Immature natural killer cell (primary cell): ENCODE measurements around the gene CALCOCO2. TPM values are rescaled to one million over a fixed set of nuclear protein-coding genes. Genes with fewer than 3 reads are reported as not detected.
"Not testable (repeated sequence)": the region's sequence is repeated elsewhere in the genome, so short reads cannot be mapped to it uniquely, and the experiment has no call there.

Experiments used
- DNase-seq, 3 donors: peaks; one replicate each; pipeline ENCODE4 v3.0.0; 2022; ENCODE audit warnings: mixed read lengths in 1 of 3
- H3K27ac Mint-ChIP-seq, 6 donors: one replicate each; pipeline ENCODE4 v1.8.0; 2020; ENCODE audit warnings: mixed read lengths in 6 of 6, mild to moderate bottlenecking in 5 of 6, inconsistent platforms in 4 of 6, moderate library complexity in 3 of 6
- H3K27me3 Mint-ChIP-seq, 3 donors: one replicate each; pipeline ENCODE4 v1.8.0; 2020 to 2021; ENCODE audit warnings: low read depth in 3 of 3, mild to moderate bottlenecking in 3 of 3, mixed read lengths in 3 of 3, moderate library complexity in 3 of 3, inconsistent platforms in 1 of 3
- H3K36me3 Mint-ChIP-seq, 3 donors: one replicate each; pipeline ENCODE4 v1.8.0; 2020; ENCODE audit warnings: mixed read lengths in 3 of 3, inconsistent platforms in 2 of 3, mild to moderate bottlenecking in 2 of 3
- H3K4me1 Mint-ChIP-seq, 2 donors: one replicate each; pipeline ENCODE4 v1.8.0; 2020; ENCODE audit warnings: inconsistent platforms in 2 of 2, mild to moderate bottlenecking in 2 of 2, mixed read lengths in 2 of 2, moderate library complexity in 1 of 2
- H3K4me3 Mint-ChIP-seq, 5 donors: one replicate each; pipeline ENCODE4 v1.8.0; 2020; ENCODE audit warnings: mild to moderate bottlenecking in 5 of 5, mixed read lengths in 5 of 5, inconsistent platforms in 3 of 5, moderate library complexity in 3 of 5
- H3K9me3 Mint-ChIP-seq, 6 donors: one replicate each; pipeline ENCODE4 v1.8.0; 2020; ENCODE audit warnings: mild to moderate bottlenecking in 6 of 6, mixed read lengths in 6 of 6, inconsistent platforms in 4 of 6, moderate library complexity in 3 of 6
- polyA plus RNA-seq, 3 donors: library from polyadenylated mRNA; unstranded; fragments of 300-500 nt; fragmentation: Illumina TruSeq; gene quantifications; one replicate each; pipeline ENCODE4 v1.2.3, GENCODE V29; 2021

Gene CALCOCO2
- polyA plus RNA-seq, 3 donors from 2014 or later = 164 to 267 (median 199) TPM

- Mint-ChIP-seq H3K36me3 (no peaks in the 10 kb centered on the region), H3K9me3 (no peaks in the 10 kb centered on the region), H3K4me3 (no peak overlapping the region), H3K27ac (no peak overlapping the region), H3K4me1 (peaks cover 7 to 16% of the 10 kb centered on the region in 2 donors), H3K27me3 (peaks cover 6 to 11% (median 6%) of the 10 kb centered on the region in 3 donors)
- no peak for DNase-seq
Observed at GRCh38 chr17:48812001-48812400, 18.8 kb upstream of the CALCOCO2 start.

DNA sequence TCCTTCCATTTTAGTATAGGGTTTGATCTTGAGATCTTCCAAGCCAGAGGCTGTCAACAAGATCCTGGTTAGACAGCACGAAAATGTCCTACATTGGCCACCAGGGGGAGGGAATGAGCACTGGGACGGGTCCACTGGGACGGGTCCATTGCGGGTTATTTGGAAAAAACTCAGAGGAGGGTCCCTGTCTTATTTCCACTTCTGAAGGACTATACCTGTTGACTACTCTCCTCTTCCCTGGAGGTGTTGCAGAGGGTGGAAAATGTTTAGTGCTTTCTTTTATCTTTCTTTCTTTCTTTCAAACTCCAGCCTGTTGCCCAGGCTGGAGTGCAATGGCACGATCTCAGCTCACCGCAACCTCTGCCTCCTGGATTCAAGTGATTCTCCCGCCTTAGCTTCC is 16.3 kb upstream of the CALCOCO2 start:
- H3K27ac Mint-ChIP-seq = no peak overlapping the region
- DNase-seq = peak; percentile 50 to 65 (median 56)
- H3K4me3 Mint-ChIP-seq = peak overlapping the region in 1 of 5 donors; percentile 38
- H3K27me3 Mint-ChIP-seq = peaks cover 12 to 22% (median 19%) of the 10 kb centered on the region in 3 donors
- H3K4me1 Mint-ChIP-seq = peaks cover 12 to 17% of the 10 kb centered on the region in 2 donors
- H3K9me3 Mint-ChIP-seq = no peaks in the 10 kb centered on the region
- H3K36me3 Mint-ChIP-seq = no peaks in the 10 kb centered on the region

GRCh38 chr17:48815311-48815710 is 15.5 kb upstream of the CALCOCO2 start:
- peaks cover 12 to 24% (median 19%) of the 10 kb centered on the region in 3 donors for H3K27me3 Mint-ChIP-seq
- H3K9me3 Mint-ChIP-seq = no peaks in the 10 kb centered on the region
- no peak overlapping the region for H3K4me3 Mint-ChIP-seq
- no peaks in the 10 kb centered on the region for H3K36me3 Mint-ChIP-seq
- no peak for DNase-seq
- H3K27ac Mint-ChIP-seq = peak overlapping the region in 1 of 6 donors; percentile 31
- H3K4me1 Mint-ChIP-seq = peaks cover 12 to 17% of the 10 kb centered on the region in 2 donors

DNA sequence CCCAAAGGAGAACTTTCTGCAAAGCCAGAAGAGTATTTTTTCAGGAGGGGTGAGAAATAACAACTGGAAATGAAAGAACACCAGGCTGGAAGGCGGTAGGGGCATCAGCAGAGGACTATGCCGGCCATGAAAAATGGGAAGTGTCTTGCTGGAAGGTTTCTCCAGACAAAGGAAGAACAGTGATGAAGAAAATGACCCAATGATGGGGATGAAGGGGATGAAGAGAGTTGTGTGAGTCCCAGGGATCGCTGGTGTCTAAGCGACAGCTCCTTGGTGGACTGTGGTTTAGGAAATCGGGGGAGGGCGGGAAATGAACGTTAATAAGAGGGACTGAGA is 14.4 kb upstream of the CALCOCO2 start:
- Mint-ChIP-seq H3K4me3 (peak overlapping the region; percentile 57 to 86 (median 65)), H3K27ac (no peak overlapping the region), H3K4me1 (peaks cover 12 to 17% of the 10 kb centered on the region in 2 donors), H3K27me3 (peaks cover 12 to 27% (median 21%) of the 10 kb centered on the region in 3 donors), H3K36me3 (no peaks in the 10 kb centered on the region), H3K9me3 (no peaks in the 10 kb centered on the region)
- no peak for DNase-seq

DNA sequence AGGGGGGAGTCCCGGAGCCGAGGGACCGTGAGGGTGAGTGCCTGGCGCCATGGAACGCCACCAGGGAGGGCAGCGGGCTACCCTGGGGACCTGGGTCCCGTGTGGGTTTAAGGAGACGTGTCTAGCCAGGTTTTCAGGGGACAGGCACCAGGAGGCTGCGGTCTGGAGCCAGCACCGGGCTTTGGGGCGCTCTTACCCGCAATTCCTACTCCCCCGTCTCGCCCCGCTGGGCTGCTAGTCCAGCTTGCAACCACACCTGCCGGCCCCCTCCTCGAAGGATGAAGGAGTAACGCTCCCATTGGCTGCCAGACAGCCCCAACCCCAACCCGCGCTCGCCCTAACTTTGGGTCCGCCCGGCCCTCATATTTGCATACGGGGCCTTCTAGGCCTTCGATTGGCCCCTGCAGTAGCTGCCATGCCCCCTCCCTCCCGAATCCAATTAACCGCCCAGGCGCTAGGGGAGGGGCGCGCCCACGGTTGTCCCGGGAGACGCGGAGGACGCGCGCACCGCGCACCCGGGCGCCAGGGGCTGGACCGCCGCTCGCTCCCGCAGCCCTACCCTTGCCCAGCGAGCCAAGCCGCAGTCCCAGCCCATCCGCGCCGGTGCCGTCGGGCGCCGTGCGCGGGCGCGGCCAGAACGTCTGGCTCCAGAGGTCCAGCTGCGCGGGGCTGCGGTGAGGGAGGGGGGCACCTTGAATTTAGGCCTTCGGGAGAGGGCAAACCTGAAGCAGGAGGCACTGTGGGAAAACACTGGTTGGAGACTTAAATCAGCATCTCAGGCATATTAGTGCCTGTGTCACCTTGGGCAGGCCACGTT is 13.9 kb upstream of the CALCOCO2 start, which contains the start of gene TTLL6:
TSS of gene TTLL6 (minus strand) at position 456 of the 817 bp plus-strand sequence. CDS start at position 299, 157 bp downstream.
- Mint-ChIP-seq H3K4me1 (peaks cover 12 to 17% of the 10 kb centered on the region in 2 donors), H3K4me3 (peak within 1 kb of the TSS; percentile 62 to 86 (median 73)), H3K27me3 (peaks cover 12 to 27% (median 21%) of the 10 kb centered on the region in 3 donors), H3K9me3 (no peaks in the 10 kb centered on the region), H3K27ac (peak within 1 kb of the TSS in 1 of 6 donors; percentile 45), H3K36me3 (no peaks in the 10 kb centered on the region)
- DNase-seq = peak; percentile 74 to 75 (median 75)

- no peaks in the 10 kb centered on the region for H3K36me3 Mint-ChIP-seq
- peaks cover 12 to 17% of the 10 kb centered on the region in 2 donors for H3K4me1 Mint-ChIP-seq
- H3K27me3 Mint-ChIP-seq = peaks cover 15 to 27% (median 21%) of the 10 kb centered on the region in 3 donors
- H3K4me3 Mint-ChIP-seq = peak overlapping the region in 1 of 5 donors; percentile 19
- no peak for DNase-seq
- H3K9me3 Mint-ChIP-seq = no peaks in the 10 kb centered on the region
- H3K27ac Mint-ChIP-seq = no peak overlapping the region
Observed at GRCh38 chr17:48818361-48818841, 12.4 kb upstream of the CALCOCO2 start.

- Mint-ChIP-seq H3K27me3 (peaks cover 14 to 27% (median 20%) of the 10 kb centered on the region in 3 donors), H3K4me3 (no peak overlapping the region), H3K36me3 (no peaks in the 10 kb centered on the region), H3K27ac (no peak overlapping the region), H3K4me1 (peaks cover 12 to 17% of the 10 kb centered on the region in 2 donors), H3K9me3 (no peaks in the 10 kb centered on the region)
- DNase-seq = no peak
Observed at GRCh38 chr17:48819466-48819865, 11.4 kb upstream of the CALCOCO2 start.

GRCh38 chr17:48820936-48821335 is 9.9 kb upstream of the CALCOCO2 start:
- Mint-ChIP-seq H3K27me3 (peaks cover 11 to 27% (median 15%) of the 10 kb centered on the region in 3 donors), H3K4me1 (peaks cover 11 to 12% of the 10 kb centered on the region in 2 donors)
- not testable (repeated sequence) for H3K27ac Mint-ChIP-seq, H3K9me3 Mint-ChIP-seq, H3K36me3 Mint-ChIP-seq, H3K4me3 Mint-ChIP-seq, DNase-seq

DNA sequence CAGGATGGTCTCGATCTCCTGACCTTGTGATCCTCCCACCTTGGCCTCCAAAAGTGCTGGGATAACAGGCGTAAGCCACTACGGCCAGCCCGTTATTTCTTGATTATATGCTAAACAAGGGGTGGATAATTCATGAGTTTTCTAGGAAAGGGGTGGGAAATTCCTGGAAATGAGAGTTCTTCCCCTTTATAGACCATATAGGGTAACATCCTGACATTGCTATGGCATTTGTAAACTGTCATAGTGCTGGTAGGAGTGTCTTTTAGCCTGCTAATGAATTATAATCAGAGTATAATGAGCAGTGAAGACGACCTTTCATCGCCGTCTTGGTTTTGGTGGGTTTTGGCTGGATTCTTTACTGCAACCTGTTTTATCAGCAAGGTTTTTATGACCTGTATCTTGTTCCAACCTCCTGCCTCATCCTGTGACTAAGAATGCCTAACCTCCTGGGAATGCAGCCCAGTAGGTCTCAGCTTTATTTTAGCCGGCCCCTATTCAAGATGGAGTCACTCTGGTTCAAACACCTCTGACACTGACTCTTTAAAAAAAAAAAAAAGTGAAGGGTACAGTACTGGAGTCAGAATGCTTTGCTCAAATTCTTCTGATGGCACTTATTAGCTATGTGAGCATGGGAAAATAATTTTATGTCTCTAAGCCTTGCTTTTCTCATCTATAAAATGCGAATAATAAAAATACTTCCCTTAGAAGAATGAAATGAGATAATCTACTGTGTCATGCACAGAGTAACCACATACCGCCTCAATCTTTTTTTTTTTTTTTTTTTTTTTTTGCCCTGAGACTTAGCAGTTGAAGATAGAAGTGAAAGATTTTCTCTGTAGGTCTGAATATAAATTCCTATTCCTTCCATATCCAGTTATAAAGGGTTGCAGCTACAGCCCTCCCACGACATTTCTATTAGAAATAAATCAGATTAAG is 5.1 kb upstream of the CALCOCO2 start:
- Mint-ChIP-seq H3K36me3 (no peaks in the 10 kb centered on the region), H3K9me3 (no peaks in the 10 kb centered on the region)
- DNase-seq = no peak

GRCh38 chr17:48831549-48831883 is 681 bp downstream of the CALCOCO2 start:
- peaks cover 0 to 2% (median 0%) of the 10 kb centered on the region in 3 donors for H3K36me3 Mint-ChIP-seq
- H3K4me3 Mint-ChIP-seq = peak overlapping the region; percentile 97 to 99 (median 98)
- H3K4me1 Mint-ChIP-seq = peaks cover 48 to 58% of the 10 kb centered on the region in 2 donors
- H3K9me3 Mint-ChIP-seq = no peaks in the 10 kb centered on the region
- no peak for DNase-seq
- peaks cover 7 to 17% (median 11%) of the 10 kb centered on the region in 3 donors for H3K27me3 Mint-ChIP-seq
- peak overlapping the region; percentile 72 to 98 (median 97) for H3K27ac Mint-ChIP-seq

More for the DNA sequence above, 5.1 kb upstream of the CALCOCO2 start:
- no peak overlapping the region for H3K27ac Mint-ChIP-seq
- peaks cover 0 to 4% of the 10 kb centered on the region in 2 donors for H3K4me1 Mint-ChIP-seq
- H3K4me3 Mint-ChIP-seq = no peak overlapping the region
- peaks cover 1 to 7% (median 5%) of the 10 kb centered on the region in 3 donors for H3K27me3 Mint-ChIP-seq

DNA sequence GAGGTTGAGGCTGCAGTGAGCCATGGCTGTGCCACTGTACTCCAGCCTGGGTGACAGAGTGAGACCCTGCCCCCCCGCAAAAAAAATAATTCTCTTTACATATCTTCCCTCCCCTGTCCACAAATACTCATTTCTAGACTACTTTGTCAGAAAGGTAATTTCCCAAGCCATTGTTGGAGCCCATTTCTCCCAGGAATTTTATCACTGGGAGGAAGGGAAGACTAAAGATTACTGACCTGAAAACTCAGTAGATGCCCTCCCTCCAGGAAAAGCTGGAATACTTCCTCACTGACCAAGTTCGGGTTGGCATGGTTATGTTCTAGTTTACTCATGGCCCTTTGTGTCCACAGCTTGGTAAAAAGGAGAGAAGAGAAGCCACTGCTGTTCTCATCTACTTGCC is 4.1 kb downstream of the CALCOCO2 start:
- H3K9me3 Mint-ChIP-seq = no peaks in the 10 kb centered on the region
- no peak for DNase-seq
- H3K4me1 Mint-ChIP-seq = peaks cover 76 to 87% of the 10 kb centered on the region in 2 donors
- peaks cover 0 to 2% (median 0%) of the 10 kb centered on the region in 3 donors for H3K36me3 Mint-ChIP-seq
- H3K27ac Mint-ChIP-seq = no peak overlapping the region
- peaks cover 15 to 22% (median 22%) of the 10 kb centered on the region in 3 donors for H3K27me3 Mint-ChIP-seq
- peak overlapping the region in 1 of 5 donors; percentile 70 for H3K4me3 Mint-ChIP-seq

DNA sequence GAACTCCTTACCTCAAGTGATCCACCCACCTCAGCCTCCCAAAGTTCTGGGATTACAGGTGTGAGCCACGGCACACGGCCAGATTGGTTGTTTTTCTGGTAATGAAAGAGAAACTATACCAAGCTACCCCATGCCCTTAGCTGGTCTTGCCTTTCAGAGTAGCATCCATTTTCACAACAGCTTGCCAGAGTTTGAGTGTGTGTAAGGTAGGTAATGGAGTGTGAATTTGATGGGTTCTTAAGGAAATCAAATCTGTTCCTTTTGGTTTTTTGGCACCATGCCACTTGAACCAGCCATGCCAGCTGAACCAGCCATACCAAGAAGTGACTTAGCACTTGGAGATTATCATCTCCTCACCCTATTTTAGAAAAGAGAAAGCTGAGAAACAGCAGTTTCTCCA is 5.1 kb downstream of the CALCOCO2 start:
- Mint-ChIP-seq H3K9me3 (no peaks in the 10 kb centered on the region), H3K27ac (peak overlapping the region; percentile 15 to 83 (median 77)), H3K4me3 (peak overlapping the region; percentile 58 to 87 (median 70)), H3K27me3 (peaks cover 15 to 22% (median 17%) of the 10 kb centered on the region in 3 donors), H3K4me1 (peaks cover 86 to 90% of the 10 kb centered on the region in 2 donors), H3K36me3 (peaks cover 2 to 5% (median 4%) of the 10 kb centered on the region in 3 donors)
- peak; percentile 59 to 66 (median 60) for DNase-seq

- Mint-ChIP-seq H3K27me3 (peaks cover 14 to 19% (median 18%) of the 10 kb centered on the region in 3 donors), H3K4me1 (peaks cover 82 to 90% of the 10 kb centered on the region in 2 donors), H3K27ac (peak overlapping the region; percentile 57 to 85 (median 79)), H3K4me3 (peak overlapping the region; percentile 72 to 92 (median 86))
- peak; percentile 78 to 79 (median 78) for DNase-seq
- H3K9me3 Mint-ChIP-seq, H3K36me3 Mint-ChIP-seq: not testable (repeated sequence)
Observed at GRCh38 chr17:48837458-48837857, 6.6 kb downstream of the CALCOCO2 start.
